H1 (cell line): ENCODE measurements around the gene ADD1. TPM values are rescaled to one million over a fixed set of nuclear protein-coding genes. Genes with fewer than 3 reads are reported as not detected.
"Not testable (repeated sequence)": the region's sequence is repeated elsewhere in the genome, so short reads cannot be mapped to it uniquely, and the experiment has no call there.

Experiments used
- CTCF ChIA-PET: fragments of 300-600 bp; sonication (Branson Sonifier 250); formaldehyde crosslinking; loops from one replicate; lab custom pipeline; 2021; ENCODE audit not compliant: partially characterized antibody; lab: Charles Lee
- POLR2A ChIA-PET: fragments of 300-600 bp; sonication (Branson Sonifier 250); formaldehyde crosslinking; loops from one replicate; lab custom pipeline; 2021; ENCODE audit warnings: inconsistent platforms; ENCODE audit not compliant: partially characterized antibody; lab: Charles Lee
- DNase-seq, 2 experiments: peaks; one replicate each; pipeline versions ENCODE4 v3.0.0 to v3.0.0-alpha.2; 2010 to 2022; ENCODE audit warnings: low spot score in 2 of 2, low read depth in 1 of 2, mixed read lengths in 1 of 2
- FAIRE-seq: peaks from 2 replicates; lab custom pipeline; 2011; peaks lifted over from hg19 to GRCh38; lab: Jason Lieb, UNC
- H2AFZ ChIP-seq: 2 replicates; pipeline ENCODE4 v1.8.1; 2012; ENCODE audit warnings: low read length, inconsistent platforms
- H2AK5ac ChIP-seq: 2 replicates; pipeline ENCODE4 v1.6.1; 2013; ENCODE audit warnings: low read depth, low read length
- H2BK120ac ChIP-seq: replicated peaks from 2 replicates; pipeline ENCODE3; 2013; ENCODE audit warnings: low read depth, low read length, inconsistent platforms
- H2BK12ac ChIP-seq: 2 replicates; pipeline ENCODE4 v1.6.1; 2013; ENCODE audit warnings: low read depth, low read length
- H2BK15ac ChIP-seq: 2 replicates; pipeline ENCODE4 v1.6.1; 2013; ENCODE audit warnings: low read length
- H2BK20ac ChIP-seq: 2 replicates; pipeline ENCODE4 v1.6.1; 2013; ENCODE audit warnings: low read length
- H2BK5ac ChIP-seq: 2 replicates; pipeline ENCODE4 v1.6.1; 2013; ENCODE audit warnings: low read depth, low read length
- H3K14ac ChIP-seq: 2 replicates; pipeline ENCODE4 v1.6.1; 2013; ENCODE audit warnings: inconsistent platforms; ENCODE audit not compliant: insufficient read length
- H3K18ac ChIP-seq: 2 replicates; pipeline ENCODE4 v1.6.1; 2013; ENCODE audit warnings: low read length; ENCODE audit errors: extremely low read depth
- H3K23ac ChIP-seq: 2 replicates; pipeline ENCODE4 v1.6.1; 2013; ENCODE audit warnings: inconsistent platforms; ENCODE audit not compliant: insufficient read length
- H3K23me2 ChIP-seq: 2 replicates; pipeline ENCODE4 v1.6.1; 2013; ENCODE audit warnings: low read depth, low read length
- H3K27ac ChIP-seq: 2 replicates; pipeline ENCODE4 v1.6.1; 2011; ENCODE audit warnings: low read depth, low read length, inconsistent platforms
- H3K27me3 ChIP-seq, 4 experiments: replicated peaks in 1 of 4; 1 replicate in 1 of 4; 2 replicates in 3 of 4; pipeline versions ENCODE4 v1.6.1 to v1.8.1; 2011 to 2013; ENCODE audit warnings: low read length in 3 of 4, mild to moderate bottlenecking in 3 of 4, inconsistent platforms in 2 of 4, mixed read lengths in 2 of 4, moderate library complexity in 1 of 4; ENCODE audit not compliant: control insufficient read depth in 3 of 4, insufficient read depth in 3 of 4; ENCODE audit errors: extremely low read depth in 1 of 4
- H3K36me3 ChIP-seq, 4 experiments: 2 replicates each; pipeline versions ENCODE4 v1.6.1 to v1.8.1; 2011 to 2013; ENCODE audit warnings: mild to moderate bottlenecking in 4 of 4, low read length in 3 of 4, moderate library complexity in 2 of 4, control low read depth in 1 of 4, inconsistent platforms in 1 of 4; ENCODE audit not compliant: insufficient read depth in 4 of 4, control insufficient read depth in 2 of 4
- H3K4ac ChIP-seq: replicated peaks from 2 replicates; pipeline ENCODE3; 2013; ENCODE audit warnings: low read length, low read depth, mixed read lengths, inconsistent platforms; ENCODE audit not compliant: insufficient read length
- H3K4me1 ChIP-seq, 4 experiments: replicated peaks in 1 of 4; 1 replicate in 1 of 4; 2 replicates in 3 of 4; pipeline versions ENCODE4 v1.6.1 to v1.8.1; 2011 to 2013; ENCODE audit warnings: low read length in 3 of 4, inconsistent platforms in 2 of 4, mixed read lengths in 1 of 4; ENCODE audit not compliant: insufficient read depth in 4 of 4, control insufficient read depth in 3 of 4
- H3K4me2 ChIP-seq, 2 experiments: 2 replicates each; pipeline versions ENCODE4 v1.6.1 to v1.8.1; 2011 to 2013; ENCODE audit warnings: low read depth in 2 of 2, low read length in 2 of 2, control low read depth in 1 of 2, inconsistent platforms in 1 of 2, mild to moderate bottlenecking in 1 of 2; ENCODE audit not compliant: insufficient read depth in 1 of 2
- H3K4me3 ChIP-seq, 4 experiments: fragments of 200-600, 300-600 bp in 1 of 4; sonication (generic), shearing (Covaris generic), sonication (Bioruptor Twin) in 1 of 4; 2 replicates each; pipeline versions ENCODE4 v1.5.1 to v1.8.1; 2011 to 2016; ENCODE audit warnings: low read length in 4 of 4, low read depth in 3 of 4, control low read depth in 2 of 4, inconsistent platforms in 2 of 4, mild to moderate bottlenecking in 2 of 4, mixed read lengths in 1 of 4, moderate library complexity in 1 of 4; ENCODE audit not compliant: insufficient read depth in 2 of 4; ENCODE audit errors: extremely low read depth in 1 of 4
- H3K56ac ChIP-seq: replicated peaks from 2 replicates; pipeline ENCODE3; 2013; ENCODE audit warnings: low read depth, mild to moderate bottlenecking, mixed read lengths, low read length, inconsistent platforms; ENCODE audit not compliant: insufficient read length
- H3K79me1 ChIP-seq: 2 replicates; pipeline ENCODE4 v1.6.1; 2013; ENCODE audit warnings: low read depth, low read length, control low read depth
- H3K79me2 ChIP-seq, 2 experiments: 2 replicates each; pipeline versions ENCODE4 v1.6.1 to v1.8.1; 2012 to 2013; ENCODE audit warnings: low read length in 2 of 2, mild to moderate bottlenecking in 2 of 2, inconsistent platforms in 1 of 2; ENCODE audit not compliant: insufficient read depth in 2 of 2, control insufficient read depth in 1 of 2
- H3K9ac ChIP-seq, 4 experiments: replicated peaks in 1 of 4; 1 replicate in 1 of 4; 2 replicates in 3 of 4; pipeline versions ENCODE4 v1.6.1 to v1.8.1; 2011 to 2013; ENCODE audit warnings: low read depth in 3 of 4, low read length in 3 of 4, control low read depth in 2 of 4, mild to moderate bottlenecking in 2 of 4, moderate library complexity in 2 of 4, inconsistent platforms in 1 of 4; ENCODE audit errors: extremely low read depth in 1 of 4
- H3K9me3 ChIP-seq, 2 experiments: 2 replicates each; pipeline versions ENCODE4 v1.6.1 to v1.8.1; 2012 to 2013; ENCODE audit warnings: mild to moderate bottlenecking in 2 of 2, moderate library complexity in 2 of 2, control low read depth in 1 of 2, inconsistent platforms in 1 of 2, low read depth in 1 of 2, low read length in 1 of 2, mixed read lengths in 1 of 2; ENCODE audit not compliant: insufficient read depth in 2 of 2
- H4K20me1 ChIP-seq, 2 experiments: replicated peaks in 1 of 2; 2 replicates each; pipeline versions ENCODE3 to v1.8.1; 2011 to 2013; ENCODE audit warnings: inconsistent platforms in 2 of 2, low read length in 2 of 2, mild to moderate bottlenecking in 1 of 2; ENCODE audit not compliant: insufficient read depth in 2 of 2, control insufficient read depth in 1 of 2
- H4K5ac ChIP-seq: 2 replicates; pipeline ENCODE4 v1.6.1; 2013; ENCODE audit warnings: low read length, low read depth, mixed read lengths, inconsistent platforms; ENCODE audit not compliant: insufficient read length
- H4K8ac ChIP-seq: 2 replicates; pipeline ENCODE4 v1.8.0; 2013; ENCODE audit warnings: mild to moderate bottlenecking, moderate library complexity, low read length, inconsistent platforms; ENCODE audit not compliant: insufficient read depth; ENCODE audit errors: extremely low read depth
- H4K91ac ChIP-seq: replicated peaks from 2 replicates; pipeline ENCODE3; 2013; ENCODE audit warnings: low read length, mixed read lengths, inconsistent platforms; ENCODE audit not compliant: insufficient read length
- SIN3A ChIP-seq, 2 experiments: IDR thresholded peaks in 1 of 2; conservative IDR thresholded peaks in 1 of 2; 2 replicates each; pipeline ENCODE4 v1.6.1; 2011 to 2012; ENCODE audit warnings: low read length in 2 of 2, improper control_type of control experiment in 1 of 2, low read depth in 1 of 2, mild to moderate bottlenecking in 1 of 2
- YY1 ChIP-seq: IDR thresholded peaks from 2 replicates; pipeline ENCODE4 v1.6.1; 2011; ENCODE audit warnings: low read depth, mild to moderate bottlenecking, low read length
- WGBS, 2 experiments: shearing (Covaris generic) in 1 of 2; methylation state at CpG; one replicate each; pipeline versions ENCODE4 v1.1.6 to v1.1.7; 2013 to 2015; ENCODE audit warnings: low lambda C conversion rate in 2 of 2, mixed read lengths in 2 of 2, inconsistent platforms in 1 of 2, low coverage in 1 of 2, missing lambda C conversion rate in 1 of 2; ENCODE audit not compliant: insufficient replicate concordance in 2 of 2, insufficient coverage in 1 of 2, insufficient read length in 1 of 2; ENCODE audit errors: extremely low coverage in 1 of 2, missing lambda C conversion rate in 1 of 2; 5-methylcytosine and 5-hydroxymethylcytosine counted together
- polyA plus RNA-seq, 7 experiments: library from polyadenylated mRNA; depleted of rRNA in 3 of 7; stranded (reverse) in 5 of 7; unstranded in 2 of 7; fragments of >200 nt in 5 of 7; fragments of 200-250 nt in 2 of 7; gene quantifications; 1 replicate in 5 of 7; 2 replicates in 1 of 7; 4 replicates in 1 of 7; pipeline versions ENCODE4 v1.2.1 to v1.2.3, GENCODE V29; 2011 to 2013; ENCODE audit warnings: missing spikeins in 2 of 7, mixed read lengths in 2 of 7
- total RNA-seq: library from RNA; stranded (reverse); fragmentation: NEBNext Ultra II Directional; extraction: Animal tissue kit (Norgen Biotek cat#: 25700); gene quantifications from 2 replicates; pipeline ENCODE4 v1.2.1, GENCODE V29; 2021

The ADD1 gene
- total and polyA plus RNA-seq, 2 of the 8 experiments (the other 6 are each of a cell fraction or from before 2014, with no cell fraction given) = 113 to 143 TPM

GRCh38 chr4:2922453-2923101, 78.9 kb downstream of the ADD1 start:
- H3K4ac ChIP-seq, H3K9ac ChIP-seq, H2AK5ac ChIP-seq, H2BK20ac ChIP-seq, H4K8ac ChIP-seq, H3K79me1 ChIP-seq, H4K91ac ChIP-seq, H2AFZ ChIP-seq, H4K5ac ChIP-seq, H3K9me3 ChIP-seq, H4K20me1 ChIP-seq, H3K23me2 ChIP-seq, H2BK120ac ChIP-seq, H3K27ac ChIP-seq, H3K56ac ChIP-seq, H2BK15ac ChIP-seq, H3K14ac ChIP-seq, H2BK12ac ChIP-seq, H3K23ac ChIP-seq, H3K27me3 ChIP-seq, FAIRE-seq, H3K79me2 ChIP-seq: not testable (repeated sequence)
- ChIA-PET CTCF (interaction anchor here (0.8 to 3.7 kb wide), 6 partner anchors 9 to 159 kb away, joined by 3 to 13 read pairs (median 4); no protein-coding TSS in a partner anchor), POLR2A (interaction anchor here (0.7 to 5.7 kb wide), 8 partner anchors 9 to 166 kb away, joined by 3 to 45 read pairs (median 4); partner anchors contain the start of genes ADD1 and TNIP2)
- Histone ChIP-seq H3K36me3 (peaks cover 0 to 33% (median 5%) of the 10 kb centered on the region in 4 experiments; a peak in 6 of 8 replicates), H3K4me1 (peaks cover 3 to 14% (median 8%) of the 10 kb centered on the region in 4 experiments; a peak in 6 of 7 replicates), H3K18ac (0 out of 2 replicates have a peak overlapping the region, but pooled peaks have one; percentile 71), H3K4me2 (peak overlapping the region; percentile 37 to 42; a peak in 3 of 4 replicates), H3K4me3 (peak overlapping the region in 1 of 4 experiments; percentile 24; a peak in 2 of 8 replicates), H2BK5ac (0 out of 2 replicates have a peak overlapping the region, but pooled peaks have one; percentile 21)
- TF ChIP-seq SIN3A (conservative IDR thresholded peaks at IDR 0.05 in 1 of 2, IDR thresholded peaks at IDR 0.05 in 1 of 2; ENCODE audit: low read depth in 1 of 2, low read length in 2 of 2) (0 out of 4 replicates have a peak, but pooled peaks of 1 of the 2 experiments have one; percentile 32), YY1 (peak; percentile 58)
- 60% methylated on average over 7 of the region's 7 CpGs; no CpG with 5 or more reads in 1 of the 2 experiments for WGBS, 2 experiments
- DNase-seq = peak in 1 of 2 experiments; percentile 73
